Activated naive CD4-positive, alpha-beta T cell treated with Interleukin-2 at 50 U/mL for 16 hours (primary cell): ENCODE measurements around the gene HSP90B1.

Experiments
- DNase-seq: peaks from one replicate; pipeline ENCODE4 v3.0.0-alpha.2; 2020

HSP90B1 gene

GRCh38 chr12:103978384-103978982, 48.3 kb downstream of the HSP90B1 start:
- no peak for DNase-seq

GRCh38 chr12:103986829-103987228, 56.6 kb downstream of the HSP90B1 start:
- no peak for DNase-seq

- DNase-seq = no peak
These were observed 64.0 kb downstream of the HSP90B1 start for GRCh38 chr12:103994235-103994634.

- DNase-seq = no peak
These were observed 66.4 kb downstream of the HSP90B1 start for GRCh38 chr12:103996595-103996994.

GRCh38 chr12:103997286-103997900, 67.2 kb downstream of the HSP90B1 start:
- DNase-seq = no peak
